Activated T-helper 17 cell treated with anti-CD3 and anti-CD28 coated beads, Interleukin-2, amount 50 U/mL, for 72 hours (primary cell): ENCODE results near the gene SLC27A5. TPM values are rescaled to one million over a fixed set of nuclear protein-coding genes. Genes with fewer than 3 reads are reported as not detected.
"Not testable (repeated sequence)": the region's sequence is repeated elsewhere in the genome, so short reads cannot be mapped to it uniquely, and the experiment has no call there.

ENCODE experiments used
- ATAC-seq: fragments of 150-1000 bp; cut with Tn5 transposase; replicated peaks from 2 replicates; pipeline ENCODE4 v1.10.0; 2021; ENCODE audit warnings: mild to moderate bottlenecking, moderate library complexity
- H3K27ac Mint-ChIP-seq: one replicate; pipeline ENCODE4 v1.8.0; 2022; ENCODE audit warnings: mixed read lengths
- H3K27me3 Mint-ChIP-seq: one replicate; pipeline ENCODE4 v1.8.0; 2022; ENCODE audit warnings: mixed read lengths
- H3K36me3 Mint-ChIP-seq: one replicate; pipeline ENCODE4 v1.8.0; 2022; ENCODE audit warnings: low read depth, mild to moderate bottlenecking, mixed read lengths
- H3K4me1 Mint-ChIP-seq: one replicate; pipeline ENCODE4 v1.8.0; 2022; ENCODE audit warnings: mixed read lengths
- H3K4me3 Mint-ChIP-seq: one replicate; pipeline ENCODE4 v1.8.0; 2022; ENCODE audit warnings: mild to moderate bottlenecking, mixed read lengths
- H3K9me3 Mint-ChIP-seq: one replicate; pipeline ENCODE4 v1.8.0; 2022; ENCODE audit warnings: mixed read lengths
- total RNA-seq, 2 donors: library from RNA; stranded (reverse); gene quantifications; one replicate each; pipeline ENCODE4 v1.2.3, GENCODE V29; 2022

Gene SLC27A5
- total RNA-seq, 2 donors from 2014 or later = 14.4 to 15.6 TPM

GRCh38 chr19:58477130-58477529, 34.7 kb downstream of the SLC27A5 start:
- Mint-ChIP-seq H3K27me3 (no peaks in the 10 kb centered on the region), H3K36me3 (peaks cover 12% of the 10 kb centered on the region), H3K4me3 (peak overlapping the region; percentile 88), H3K9me3 (no peaks in the 10 kb centered on the region), H3K27ac (peak overlapping the region; percentile 96), H3K4me1 (peaks cover 11% of the 10 kb centered on the region)
- no peak for ATAC-seq

GRCh38 chr19:58476498-58477015, 35.2 kb downstream of the SLC27A5 start:
- ATAC-seq = no peak
- Mint-ChIP-seq H3K27ac (peak overlapping the region; percentile 96), H3K4me3 (peak overlapping the region; percentile 88), H3K4me1 (peaks cover 10% of the 10 kb centered on the region), H3K9me3 (no peaks in the 10 kb centered on the region), H3K27me3 (no peaks in the 10 kb centered on the region), H3K36me3 (peaks cover 18% of the 10 kb centered on the region)

GRCh38 chr19:58475714-58476497, 35.9 kb downstream of the SLC27A5 start, which contains the start of gene ZNF446:
Gene ZNF446, plus strand, starts transcription at chr19:58476352. Its CDS starts 867 bp downstream, at chr19:58477219.
- H3K4me1 Mint-ChIP-seq = peaks cover 10% of the 10 kb centered on the region
- ATAC-seq = peak; percentile 93
- peaks cover 19% of the 10 kb centered on the region for H3K36me3 Mint-ChIP-seq
- H3K27ac Mint-ChIP-seq = peak within 1 kb of the TSS; percentile 96
- no peaks in the 10 kb centered on the region for H3K9me3 Mint-ChIP-seq
- H3K4me3 Mint-ChIP-seq = peak within 1 kb of the TSS; percentile 88
- H3K27me3 Mint-ChIP-seq = no peaks in the 10 kb centered on the region

GRCh38 chr19:58474997-58475713, 36.6 kb downstream of the SLC27A5 start:
- Mint-ChIP-seq H3K27ac (peak overlapping the region; percentile 96), H3K4me3 (peak overlapping the region; percentile 88), H3K27me3 (no peaks in the 10 kb centered on the region), H3K4me1 (peaks cover 10% of the 10 kb centered on the region), H3K9me3 (no peaks in the 10 kb centered on the region), H3K36me3 (peaks cover 27% of the 10 kb centered on the region)
- ATAC-seq = peak; percentile 27

- Mint-ChIP-seq H3K27me3 (no peaks in the 10 kb centered on the region), H3K36me3 (peaks cover 34% of the 10 kb centered on the region), H3K9me3 (no peaks in the 10 kb centered on the region), H3K4me3 (peak overlapping the region; percentile 88), H3K4me1 (peaks cover 10% of the 10 kb centered on the region), H3K27ac (peak overlapping the region; percentile 17)
- no peak for ATAC-seq
Observed at GRCh38 chr19:58474291-58474996, 37.3 kb downstream of the SLC27A5 start.

GRCh38 chr19:58473775-58474174, 38.0 kb downstream of the SLC27A5 start:
- Mint-ChIP-seq H3K4me1 (peaks cover 10% of the 10 kb centered on the region), H3K4me3 (peak overlapping the region; percentile 88), H3K27ac (peak overlapping the region; percentile 17), H3K36me3 (peaks cover 35% of the 10 kb centered on the region), H3K27me3 (no peaks in the 10 kb centered on the region), H3K9me3 (no peaks in the 10 kb centered on the region)
- ATAC-seq = no peak

- H3K9me3 Mint-ChIP-seq = no peaks in the 10 kb centered on the region
- H3K36me3 Mint-ChIP-seq = peaks cover 35% of the 10 kb centered on the region
- no peak overlapping the region for H3K4me3 Mint-ChIP-seq
- peaks cover 11% of the 10 kb centered on the region for H3K4me1 Mint-ChIP-seq
- no peak for ATAC-seq
- no peak overlapping the region for H3K27ac Mint-ChIP-seq
- no peaks in the 10 kb centered on the region for H3K27me3 Mint-ChIP-seq
Observed at GRCh38 chr19:58471736-58472135, 40.1 kb downstream of the SLC27A5 start.

GRCh38 chr19:58470837-58471543, 40.8 kb downstream of the SLC27A5 start:
- ATAC-seq, H3K27me3 Mint-ChIP-seq, H3K4me3 Mint-ChIP-seq, H3K27ac Mint-ChIP-seq, H3K4me1 Mint-ChIP-seq, H3K9me3 Mint-ChIP-seq: not testable (repeated sequence)
- peaks cover 35% of the 10 kb centered on the region for H3K36me3 Mint-ChIP-seq

GRCh38 chr19:58469241-58470013, 42.4 kb downstream of the SLC27A5 start:
- H3K36me3 Mint-ChIP-seq = peaks cover 35% of the 10 kb centered on the region
- no peak for ATAC-seq
- H3K9me3 Mint-ChIP-seq = no peaks in the 10 kb centered on the region
- peaks cover 6% of the 10 kb centered on the region for H3K4me1 Mint-ChIP-seq
- no peaks in the 10 kb centered on the region for H3K27me3 Mint-ChIP-seq
- no peak overlapping the region for H3K4me3 Mint-ChIP-seq
- no peak overlapping the region for H3K27ac Mint-ChIP-seq

GRCh38 chr19:58468216-58468839, 43.5 kb downstream of the SLC27A5 start:
- Mint-ChIP-seq H3K27ac (peak overlapping the region; percentile 79), H3K9me3 (no peaks in the 10 kb centered on the region), H3K4me1 (peaks cover 6% of the 10 kb centered on the region), H3K27me3 (no peaks in the 10 kb centered on the region), H3K36me3 (peaks cover 35% of the 10 kb centered on the region), H3K4me3 (peak overlapping the region; percentile 85)
- ATAC-seq = no peak

- Mint-ChIP-seq H3K27me3 (no peaks in the 10 kb centered on the region), H3K27ac (peak within 1 kb of the TSS; percentile 79), H3K4me1 (peaks cover 6% of the 10 kb centered on the region), H3K4me3 (peak within 1 kb of the TSS; percentile 85), H3K9me3 (no peaks in the 10 kb centered on the region), H3K36me3 (peaks cover 21% of the 10 kb centered on the region)
- ATAC-seq = peak; percentile 99
Observed at GRCh38 chr19:58466760-58467589, 44.8 kb downstream of the SLC27A5 start, which contains the start of gene ZNF324. Gene ZNF324, plus strand, starts transcription at chr19:58467080. Its CDS starts 2,106 bp downstream, at chr19:58469186.

GRCh38 chr19:58466089-58466759, 45.6 kb downstream of the SLC27A5 start:
- Mint-ChIP-seq H3K27ac (peak overlapping the region; percentile 48), H3K4me3 (peak overlapping the region; percentile 85), H3K4me1 (peaks cover 6% of the 10 kb centered on the region)

More at GRCh38 chr19:58466089-58466759, 45.6 kb downstream of the SLC27A5 start:
- no peaks in the 10 kb centered on the region for H3K27me3 Mint-ChIP-seq
- peak; percentile 23 for ATAC-seq
- peaks cover 16% of the 10 kb centered on the region for H3K36me3 Mint-ChIP-seq
- no peaks in the 10 kb centered on the region for H3K9me3 Mint-ChIP-seq
